ENCODE measurements around the gene SRBD1.

SRBD1 gene

DNA sequence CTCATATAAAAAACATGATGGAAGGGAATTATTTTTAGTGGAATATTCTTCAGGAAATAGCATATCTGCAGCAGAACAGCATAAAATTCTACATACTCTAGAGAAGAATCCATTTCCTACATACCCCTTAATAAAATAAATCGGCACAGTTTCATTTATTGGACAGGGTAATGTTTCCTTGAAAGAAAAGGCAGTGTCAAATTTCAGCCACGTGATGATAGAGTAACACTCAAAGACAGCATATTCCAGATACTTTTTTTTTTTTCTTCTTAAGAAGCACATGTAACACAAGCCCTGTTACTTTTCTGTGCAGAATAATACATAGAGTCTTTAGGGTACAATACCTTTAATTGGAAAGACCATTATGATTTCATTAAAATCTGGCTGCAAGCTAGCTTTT, 204.4 kb downstream of the SRBD1 start:
- no peak for DNase-seq

DNA sequence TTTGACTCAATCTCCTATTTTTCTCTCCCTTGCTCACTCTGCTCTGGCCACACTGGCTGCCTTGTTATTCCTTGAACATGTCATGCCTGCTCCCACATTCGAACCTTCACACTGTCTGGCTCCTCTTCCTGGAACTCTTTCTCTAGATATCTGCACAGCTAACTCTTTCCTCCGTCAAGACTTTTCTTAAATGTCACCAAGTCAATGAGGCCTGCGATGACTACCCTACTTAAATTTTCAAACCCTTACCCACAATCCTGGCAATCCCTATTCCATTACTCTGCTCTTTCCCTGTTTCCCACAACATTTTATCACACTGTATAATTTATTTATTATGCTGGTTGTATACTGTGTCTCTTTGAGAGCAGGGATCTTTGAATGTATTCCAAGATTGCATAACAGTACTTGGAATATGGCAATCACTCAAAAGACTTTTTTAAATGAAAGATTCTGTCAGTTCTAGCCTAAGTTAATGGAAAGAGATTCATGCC, 206.2 kb downstream of the SRBD1 start:
- DNase-seq = no peak

DNA sequence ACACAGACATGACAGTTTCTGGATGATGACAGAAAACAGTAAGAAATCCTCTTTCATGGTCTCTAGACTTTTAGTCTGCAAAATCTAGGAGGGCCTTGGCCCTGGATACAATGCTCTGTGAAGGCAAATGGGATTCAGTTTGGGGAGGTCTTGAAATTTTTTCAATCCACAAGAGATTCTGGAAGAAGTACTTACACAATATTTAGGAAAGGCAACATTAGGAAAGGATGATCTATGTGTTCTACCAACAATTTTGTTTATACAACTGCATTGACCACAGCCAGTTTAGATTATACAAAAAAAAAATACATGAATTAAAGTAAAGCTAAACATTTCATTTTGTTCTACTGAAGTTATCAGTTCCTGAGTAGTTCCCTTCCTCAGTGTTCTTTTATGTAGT, 208.0 kb downstream of the SRBD1 start:
- no peak for DNase-seq

DNA sequence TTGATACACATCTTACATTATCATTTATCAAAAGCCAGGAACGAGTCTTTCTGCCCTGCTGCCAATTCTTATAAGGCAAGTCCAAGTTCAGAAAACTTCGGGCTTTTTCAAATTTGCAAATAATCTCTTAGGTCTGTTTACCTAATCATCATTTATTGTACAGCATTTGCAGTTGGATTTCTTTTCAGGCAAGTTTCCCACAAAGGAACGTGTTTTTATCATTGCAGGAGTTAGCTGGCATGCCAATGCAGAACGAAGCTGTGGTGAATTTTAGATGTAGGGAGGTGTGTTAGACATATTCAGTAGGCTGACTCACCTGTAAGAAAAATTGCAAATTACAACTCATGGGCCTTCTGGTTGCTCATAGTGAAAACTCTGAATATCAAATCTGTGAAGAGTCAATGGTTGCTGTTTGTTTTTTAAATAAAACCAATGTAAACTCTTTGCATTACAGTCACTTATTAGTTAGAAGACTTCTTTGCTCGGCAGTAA, 209.6 kb downstream of the SRBD1 start:
- no peak for DNase-seq

DNA sequence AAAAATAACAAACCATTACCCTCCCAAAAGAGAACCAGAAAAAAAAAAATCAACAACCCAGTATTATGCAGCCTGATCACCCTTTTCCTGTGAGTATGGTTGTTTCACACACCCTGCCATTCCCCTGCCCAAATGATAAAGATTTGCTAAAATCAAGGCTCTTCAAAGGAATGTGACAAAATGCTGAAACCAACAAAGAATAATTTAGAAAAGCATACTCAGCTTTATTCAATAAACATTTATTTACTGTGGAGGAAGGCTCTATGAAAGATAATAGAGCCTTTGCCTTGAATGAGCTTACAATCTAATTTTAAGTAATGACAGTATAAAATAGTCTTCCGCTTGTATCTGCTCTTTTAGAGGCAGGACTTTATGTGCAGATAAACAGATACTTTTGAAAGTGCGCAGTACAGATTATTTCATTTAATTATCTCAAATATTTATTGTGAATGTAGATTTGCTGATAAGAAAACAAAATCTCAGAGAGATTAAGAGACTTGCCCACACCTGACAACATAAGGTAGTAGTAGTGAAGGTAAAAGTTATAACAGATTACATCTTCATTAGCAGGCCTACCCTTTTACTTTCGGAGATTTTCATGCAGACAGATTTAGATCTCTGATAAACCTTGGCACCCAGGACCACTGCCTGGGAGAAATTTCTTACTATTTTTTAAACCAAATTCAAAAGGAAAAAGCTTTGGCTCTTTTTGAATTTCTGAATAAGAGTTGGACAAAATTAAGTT, 211.9 kb downstream of the SRBD1 start:
- no peak for DNase-seq

DNA sequence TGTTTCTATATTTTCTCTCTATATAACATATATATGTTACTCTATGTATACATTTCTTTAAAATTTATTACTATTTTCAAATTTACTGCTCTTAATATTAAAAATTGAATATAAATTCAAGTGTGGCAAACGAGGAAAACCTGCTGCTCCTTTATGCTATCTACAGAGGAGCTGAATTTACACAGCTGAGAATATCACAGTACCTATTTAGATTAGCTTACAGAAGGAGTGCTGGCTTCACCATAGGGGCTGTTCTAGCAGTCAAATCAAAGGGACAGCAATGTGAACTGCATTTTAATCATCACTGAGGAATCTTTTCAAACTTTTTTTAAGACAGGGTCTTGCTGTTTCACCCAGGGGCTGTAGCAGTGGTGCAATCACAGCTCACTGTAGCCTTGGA, 213.8 kb downstream of the SRBD1 start:
- no peak for DNase-seq

DNA sequence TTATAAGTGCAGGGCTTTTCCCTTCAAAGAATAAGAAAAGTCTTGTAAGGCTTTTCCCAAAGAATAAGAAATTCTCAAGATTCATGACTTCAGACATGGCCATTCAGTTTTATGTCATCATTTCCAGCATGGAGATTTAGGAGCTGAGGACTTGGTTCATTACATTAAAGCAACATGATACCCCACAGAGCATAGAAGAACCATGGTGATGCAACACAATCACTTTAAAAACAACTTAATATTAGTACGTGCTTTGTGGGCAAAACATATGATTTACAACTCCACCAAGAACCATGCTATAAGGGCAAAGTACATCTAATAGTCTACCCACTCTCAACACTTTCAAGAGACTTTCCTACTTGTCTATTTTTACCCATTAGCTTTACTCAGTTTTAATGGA, 214.4 kb downstream of the SRBD1 start:
- DNase-seq = no peak

DNA sequence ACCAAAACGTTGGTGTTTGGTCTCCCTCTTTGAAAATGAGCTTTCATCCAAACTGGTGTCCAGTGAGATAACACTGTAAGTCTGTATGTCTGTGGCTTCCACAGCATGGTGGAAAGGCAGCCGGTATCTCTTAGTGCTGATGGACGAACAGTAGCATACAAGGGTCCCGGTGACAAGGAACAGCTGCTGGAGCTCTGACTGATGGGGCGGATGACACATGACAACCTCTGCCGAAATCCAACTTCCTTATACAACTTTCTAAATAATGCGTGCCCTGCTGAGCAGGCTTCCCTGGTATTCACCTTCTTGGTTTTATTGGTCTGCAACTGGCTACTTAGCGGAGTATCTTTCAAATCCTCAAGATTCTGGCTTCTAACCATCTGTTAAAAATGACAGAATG, 216.2 kb downstream of the SRBD1 start:
- no peak for DNase-seq

DNA sequence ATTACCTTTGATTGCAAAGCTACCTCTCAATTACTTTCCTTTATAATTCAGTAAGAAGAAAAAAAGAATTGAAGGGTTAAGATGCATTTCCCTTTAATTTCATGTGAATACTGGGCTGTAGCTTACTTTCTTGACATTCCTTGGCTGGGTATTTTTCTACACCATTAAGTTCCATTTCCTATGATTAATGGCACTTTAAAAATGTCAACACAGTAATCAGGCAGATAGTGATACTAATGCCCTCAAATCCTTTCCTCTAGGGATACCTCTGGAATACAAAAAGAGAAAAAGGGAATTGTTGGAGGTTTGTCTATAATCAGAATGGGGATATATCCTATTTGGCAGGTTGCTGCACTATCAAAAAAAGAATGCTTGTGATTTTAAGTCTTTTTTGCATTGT, 216.9 kb downstream of the SRBD1 start:
- DNase-seq = no peak

DNA sequence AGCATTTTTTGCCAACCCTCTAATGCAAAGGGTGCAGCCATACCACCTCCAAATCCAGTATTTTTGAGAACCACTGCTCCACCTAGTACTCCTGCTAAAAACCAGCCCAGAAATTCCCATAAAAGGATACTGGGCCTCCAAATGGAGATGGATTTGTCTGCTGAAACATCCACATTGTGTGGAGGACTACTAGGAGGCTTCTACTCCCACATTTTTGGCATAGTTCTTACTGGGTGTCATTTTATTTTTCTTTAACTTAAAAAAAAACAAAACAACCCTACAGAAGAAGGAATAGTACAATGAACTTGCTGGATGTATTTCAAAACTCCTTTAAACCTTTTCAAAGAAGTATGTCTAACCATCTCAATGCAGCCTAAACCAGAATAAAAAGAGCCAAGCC, 219.2 kb downstream of the SRBD1 start:
- no peak for DNase-seq

DNA sequence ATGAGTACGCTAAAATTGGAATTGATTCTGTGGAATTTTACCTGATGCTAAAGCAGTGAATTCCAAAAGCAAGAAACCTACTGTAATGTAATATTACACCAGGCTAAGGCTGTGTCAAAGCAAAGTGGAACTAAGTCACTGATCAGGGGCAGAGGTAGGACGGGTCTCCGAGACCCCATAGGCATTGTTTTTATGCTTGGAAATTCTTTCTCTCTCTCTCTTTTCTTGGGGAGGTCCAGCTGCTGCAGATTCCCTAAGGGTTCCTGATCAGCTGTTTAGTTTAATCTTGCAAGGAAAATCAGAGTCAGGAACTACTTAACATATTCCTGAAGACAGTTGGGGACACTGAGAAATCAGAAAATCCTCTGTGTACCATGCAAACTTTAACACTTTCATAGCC, 220.2 kb downstream of the SRBD1 start:
- no peak for DNase-seq

DNA sequence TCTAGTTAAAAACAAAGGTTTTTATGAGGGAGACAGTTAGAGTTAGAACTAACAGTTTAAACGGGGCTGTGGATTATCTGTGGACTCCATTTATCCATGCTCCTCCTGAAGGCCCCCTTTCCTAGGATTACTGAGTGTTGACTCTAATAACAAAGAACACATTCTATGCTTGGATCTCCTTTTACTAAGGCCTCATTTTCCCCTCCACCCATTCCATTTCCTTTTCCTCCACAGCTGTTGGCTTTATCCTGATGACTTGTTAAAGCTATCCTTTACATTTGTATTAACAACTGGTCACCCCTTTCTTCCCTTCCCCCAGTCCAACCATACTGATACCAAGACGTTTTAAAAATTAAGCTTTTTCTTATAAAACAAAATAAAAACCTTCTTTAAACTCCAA, 220.6 kb downstream of the SRBD1 start:
- DNase-seq = no peak

DNA sequence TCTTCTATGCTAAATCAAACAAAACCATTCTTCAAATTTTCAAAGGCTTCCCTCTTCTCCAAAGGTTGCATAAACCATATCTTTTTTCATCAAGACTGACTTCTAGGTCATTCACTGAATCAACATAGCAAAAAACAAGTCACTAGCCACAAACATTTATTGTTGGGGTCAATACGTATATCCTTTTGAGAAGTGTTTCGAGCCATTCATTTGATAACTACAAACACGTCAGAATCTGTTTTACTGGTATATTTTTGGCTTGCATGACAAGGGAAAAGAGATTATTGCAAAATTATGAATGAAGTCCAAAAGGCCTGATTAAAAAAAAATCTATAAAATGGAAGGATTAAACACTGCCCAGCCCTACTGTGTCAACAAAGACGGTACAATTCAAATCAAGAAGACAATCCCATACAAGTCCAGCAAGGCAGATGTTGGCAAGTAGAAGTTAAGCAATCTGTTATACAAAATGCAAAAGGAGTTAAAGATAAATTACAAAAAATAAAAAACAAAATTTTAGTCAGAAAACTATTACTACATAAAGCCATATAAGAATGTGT, 222.4 kb downstream of the SRBD1 start:
- DNase-seq = no peak

DNA sequence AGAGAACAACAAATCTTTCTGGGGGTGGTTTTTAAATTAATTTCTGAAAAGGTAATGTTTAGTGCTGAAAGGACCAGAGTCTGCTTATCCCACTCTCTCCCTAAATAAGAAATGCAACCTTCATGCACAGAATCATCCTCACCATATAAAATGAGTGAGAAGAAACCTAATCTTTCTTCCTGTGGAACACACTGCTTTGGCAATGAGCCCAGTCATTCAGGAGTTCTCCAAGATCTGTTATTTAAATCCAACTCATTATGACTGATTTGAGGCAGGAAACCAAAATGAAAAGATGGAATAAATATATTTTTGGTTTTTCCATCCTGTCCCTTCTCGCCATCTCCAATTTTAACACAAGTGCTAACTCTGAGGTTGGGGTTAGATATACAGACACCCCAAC, 228.3 kb downstream of the SRBD1 start:
- DNase-seq = no peak

DNA sequence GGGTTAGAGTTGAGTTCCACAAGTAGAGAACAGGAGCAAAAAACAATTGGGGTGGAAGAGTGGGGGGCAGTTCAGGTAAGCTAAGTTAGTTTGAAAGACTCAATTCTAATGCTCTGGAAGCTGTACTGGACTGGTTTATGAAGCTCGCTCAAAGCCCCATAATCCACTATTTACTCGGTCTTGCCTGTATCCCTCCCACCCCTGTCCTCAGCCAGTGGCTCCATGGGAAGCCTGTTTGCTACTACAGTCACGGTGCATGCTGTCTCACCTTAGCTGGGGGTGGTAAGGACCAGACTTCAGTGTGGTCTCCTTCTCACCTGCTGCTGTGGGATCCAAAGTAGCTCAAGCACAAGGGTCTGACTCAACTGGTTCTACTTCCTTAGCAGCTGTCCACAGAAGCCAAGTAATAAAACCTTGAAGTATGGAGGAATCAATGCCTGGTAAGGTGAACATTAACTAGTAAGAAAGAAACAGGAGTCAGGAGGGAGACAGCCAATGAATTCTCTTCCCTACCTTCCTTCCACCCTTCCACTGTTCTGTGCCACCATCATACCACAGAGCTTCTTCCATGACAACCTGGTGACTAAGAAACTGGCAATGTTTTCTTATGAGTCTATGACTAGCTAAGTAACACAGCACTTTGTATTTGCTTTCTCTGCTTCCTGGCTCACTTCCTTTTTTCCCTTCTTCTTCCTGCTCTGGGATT, 230.8 kb downstream of the SRBD1 start:
- no peak for DNase-seq

DNA sequence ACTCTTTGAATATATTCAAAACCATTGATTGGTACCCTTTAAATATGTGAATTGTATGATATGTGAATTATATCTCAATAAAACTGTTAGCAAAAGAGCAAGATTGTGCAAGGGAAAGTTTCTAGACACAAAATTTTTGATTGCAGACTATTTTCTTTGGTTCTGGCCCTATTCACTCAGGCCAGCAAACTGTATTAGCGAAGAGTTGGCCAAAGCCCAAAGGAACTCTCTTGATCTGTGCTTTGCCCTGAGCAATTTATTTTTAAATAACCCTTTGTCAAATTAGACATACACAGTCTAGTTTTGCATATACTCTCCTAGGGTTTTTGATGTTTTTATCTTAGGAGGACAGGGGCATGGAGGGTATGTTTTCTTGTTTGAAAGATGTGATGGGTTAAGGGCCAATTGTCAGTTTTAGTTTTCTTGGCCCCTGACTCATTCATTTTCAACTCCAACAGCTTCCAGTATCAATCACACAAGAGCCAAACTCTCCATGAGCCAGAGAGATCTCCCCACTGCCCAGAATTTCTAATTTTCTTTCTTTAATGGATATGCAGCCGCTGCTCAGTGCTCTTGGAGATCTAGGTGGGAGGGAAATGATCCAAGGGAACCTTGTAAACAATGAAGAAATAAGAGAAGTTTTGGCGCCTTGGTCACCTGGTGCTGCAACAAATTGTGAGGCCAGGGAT, 231.5 kb downstream of the SRBD1 start:
- DNase-seq = no peak

DNA sequence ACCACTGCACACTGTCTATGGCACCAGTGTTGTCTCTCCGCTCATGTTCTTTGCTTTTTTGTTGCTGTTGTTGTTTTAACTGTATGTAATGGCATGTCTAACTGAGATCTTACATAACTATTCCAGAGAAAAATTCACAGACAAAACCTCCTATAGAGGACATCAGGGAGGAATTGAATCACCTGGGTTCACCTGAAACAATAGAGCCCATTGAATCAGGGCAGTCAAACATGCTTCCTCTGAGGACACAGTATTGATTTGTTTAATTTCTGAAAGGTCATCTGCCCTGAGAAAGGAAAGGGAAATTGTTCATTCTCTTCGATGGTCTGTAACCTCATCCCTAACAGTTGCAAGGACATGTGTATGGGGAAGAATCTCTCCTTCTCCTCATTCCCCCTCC, 237.5 kb downstream of the SRBD1 start:
- no peak for DNase-seq

DNA sequence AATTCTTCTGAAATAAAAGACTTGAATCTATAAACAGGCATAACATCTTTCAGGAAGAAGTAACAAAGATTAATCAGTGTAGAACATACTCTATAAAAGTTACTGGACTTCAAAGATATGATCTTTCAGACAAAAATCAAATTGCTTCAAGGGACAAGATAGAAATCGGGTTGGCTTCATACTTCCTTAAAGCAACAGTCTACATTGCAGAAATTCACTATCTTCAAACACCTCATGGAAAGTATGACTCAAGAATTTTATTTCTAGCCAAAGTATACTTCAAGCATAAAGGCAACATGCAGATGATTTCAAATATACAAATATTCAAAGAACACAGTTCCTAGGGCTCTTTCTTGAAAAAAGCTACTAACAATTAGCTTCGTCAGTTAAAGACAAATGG, 240.7 kb downstream of the SRBD1 start:
- no peak for DNase-seq

DNA sequence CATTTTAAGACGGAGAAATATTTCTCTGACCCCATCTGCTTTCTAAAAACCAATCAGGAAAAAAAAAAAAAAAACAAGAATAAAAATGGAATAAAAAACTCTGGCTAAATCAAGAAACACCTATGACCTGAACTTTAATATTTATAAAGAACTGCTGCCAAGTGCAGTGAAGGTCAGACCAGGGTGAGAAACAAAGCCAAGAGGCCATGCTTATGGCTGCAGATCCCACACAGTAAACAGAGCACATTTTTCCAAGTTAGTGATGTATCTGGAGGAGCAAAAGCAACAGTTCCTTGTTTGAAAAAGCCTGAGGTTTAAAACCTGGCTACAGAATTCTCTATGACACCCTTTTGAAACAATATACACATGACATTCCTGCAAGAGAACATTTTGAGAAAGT, 242.3 kb downstream of the SRBD1 start:
- no peak for DNase-seq

DNA sequence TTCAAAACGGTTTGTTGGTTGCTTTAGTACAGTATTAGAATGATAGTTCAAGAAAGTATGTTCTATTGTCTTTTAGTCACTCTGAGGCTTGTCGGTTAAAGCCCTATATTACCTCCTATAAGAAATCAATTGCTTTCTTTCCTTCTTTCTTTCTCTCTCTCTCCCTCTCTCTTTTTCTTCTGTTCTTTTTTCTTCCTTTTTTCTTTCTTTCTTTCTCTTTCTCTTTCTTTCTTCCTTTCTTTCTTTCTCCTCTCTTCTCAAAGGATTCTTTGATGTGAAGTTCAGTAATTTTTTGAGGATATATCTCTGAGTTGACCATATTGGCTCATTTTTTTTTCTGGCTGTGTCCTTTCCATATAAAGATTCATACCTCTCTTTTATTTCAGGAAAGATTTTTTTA, 249.4 kb downstream of the SRBD1 start:
- DNase-seq = no peak

DNA sequence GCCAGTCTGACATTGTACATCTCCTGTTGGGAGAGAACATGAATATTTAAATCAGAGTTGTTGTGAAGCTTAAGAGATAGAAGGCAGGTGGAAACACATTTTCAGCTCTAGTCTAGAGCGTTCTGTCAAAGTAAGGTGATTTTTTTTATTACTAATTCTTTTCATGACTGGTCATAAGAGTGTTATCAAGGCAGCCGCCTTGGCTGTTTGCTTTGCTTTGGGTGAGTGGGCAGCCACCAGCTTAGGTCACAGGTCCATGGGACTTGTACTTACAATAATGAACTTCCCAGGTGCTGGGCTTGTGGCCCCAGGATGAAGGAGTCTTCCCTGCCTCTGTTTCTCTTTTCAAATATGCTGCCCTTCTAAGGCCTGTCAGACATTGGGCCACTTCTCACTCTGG, 256.3 kb downstream of the SRBD1 start:
- no peak for DNase-seq

DNA sequence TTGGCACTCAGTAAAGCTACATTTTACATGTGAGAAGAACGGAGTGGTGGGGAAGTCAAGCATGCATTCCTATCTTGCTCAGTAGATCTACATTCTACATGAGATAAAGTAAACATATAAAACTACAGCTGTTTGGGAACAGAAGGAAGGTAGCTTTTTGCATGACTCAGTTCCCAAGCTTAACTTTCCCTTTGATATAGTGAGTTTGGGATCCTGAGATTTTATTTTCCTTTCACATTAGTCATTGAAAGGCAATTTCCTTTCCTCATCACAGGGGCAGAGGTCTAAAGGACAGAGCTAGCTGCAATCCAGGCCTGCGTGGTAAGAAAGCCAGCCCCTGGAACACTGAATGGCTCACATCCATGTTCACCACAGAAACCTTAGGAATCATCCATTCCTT, 257.2 kb downstream of the SRBD1 start:
- no peak for DNase-seq

DNA sequence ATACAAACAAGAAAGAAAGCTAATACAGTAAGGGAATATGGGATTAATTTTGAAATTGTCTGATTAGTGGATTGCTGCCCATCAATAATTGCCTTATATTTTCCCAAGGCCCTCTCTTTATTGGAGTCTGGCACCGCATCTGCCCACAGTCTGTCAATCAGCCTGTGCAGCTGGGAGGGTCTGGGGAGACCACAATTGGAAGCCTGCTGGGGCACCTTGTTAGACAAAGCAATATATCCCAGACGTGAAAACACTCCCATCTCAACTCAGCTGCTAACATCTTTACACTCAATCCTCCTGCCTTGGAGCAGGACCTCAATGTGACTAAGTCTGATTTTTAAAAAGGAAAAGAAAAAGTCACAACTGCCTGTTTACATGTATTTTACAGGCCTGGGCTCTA, 258.6 kb downstream of the SRBD1 start:
- DNase-seq = no peak

Data from NCI-H1694 (cell line).